OCI-LY3 (cell line): Measurements from ENCODE around the gene GLT1D1.

Experiments used
- H2AFZ ChIP-seq: fragments of 200-600, 300-600 bp; shearing (Covaris generic); 2 replicates; pipeline ENCODE4 v1.6.0; 2014; ENCODE audit warnings: antibody characterized with exemption, low read depth, low read length
- H3K27ac ChIP-seq: fragments of 200-600, 300-600 bp; sonication (generic); 2 replicates; pipeline ENCODE4 v1.5.1; 2014; ENCODE audit warnings: mild to moderate bottlenecking, low read length, moderate library complexity, mixed read lengths
- H3K27me3 ChIP-seq: fragments of 200-600, 300-600 bp; sonication (generic); 2 replicates; pipeline ENCODE4 v1.6.1; 2014; ENCODE audit warnings: low read depth, low read length, mixed read lengths
- H3K36me3 ChIP-seq: fragments of 200-600, 300-600 bp; sonication (generic); replicated peaks from 2 replicates; pipeline ENCODE3; 2014; ENCODE audit warnings: low read depth, low read length, mixed read lengths
- H3K4me1 ChIP-seq: fragments of 300-600, 200-600 bp; sonication (generic); 2 replicates; pipeline ENCODE4 v1.6.1; 2014; ENCODE audit warnings: low read length, mixed read lengths
- H3K4me2 ChIP-seq: fragments of 200-600, 300-600 bp; sonication (generic); 2 replicates; pipeline ENCODE4 v1.6.1; 2014; ENCODE audit warnings: low read length, mixed read lengths
- H3K4me3 ChIP-seq: fragments of 300-600, 200-600 bp; sonication (generic); 2 replicates; pipeline ENCODE4 v1.5.1; 2014; ENCODE audit warnings: antibody characterized with exemption, mild to moderate bottlenecking, low read length, moderate library complexity
- H3K79me2 ChIP-seq: fragments of 300-600, 200-600 bp; shearing (Covaris generic); 2 replicates; pipeline ENCODE4 v1.6.1; 2014; ENCODE audit warnings: mild to moderate bottlenecking, low read length, mixed read lengths
- H3K9ac ChIP-seq: fragments of 300-600, 200-600 bp; shearing (Covaris generic); 2 replicates; pipeline ENCODE4 v1.6.0; 2014; ENCODE audit warnings: mild to moderate bottlenecking, low read length, moderate library complexity
- H3K9me3 ChIP-seq: fragments of 200-600, 300-600 bp; shearing (Covaris generic); 2 replicates; pipeline ENCODE4 v1.6.1; 2014; ENCODE audit warnings: low read length, mixed read lengths; ENCODE audit not compliant: insufficient read depth
- H4K20me1 ChIP-seq: fragments of 200-600, 300-600 bp; sonication (generic); 2 replicates; pipeline ENCODE4 v1.6.1; 2016; ENCODE audit warnings: low read length, mixed read lengths; ENCODE audit not compliant: insufficient read depth
- CTCF ChIP-seq: fragments of 200-600, 300-600 bp; sonication (generic); IDR thresholded peaks from 2 replicates; pipeline ENCODE4 v1.5.1; 2014; ENCODE audit warnings: antibody characterized with exemption, low read length, low read depth
- EZH2phosphoT487 ChIP-seq: fragments of 200-600 bp; shearing (Covaris generic); IDR thresholded peaks from 2 replicates; pipeline ENCODE4 v1.6.1; 2018; ENCODE audit warnings: antibody characterized with exemption, mixed run types, low read depth

The GLT1D1 gene

GRCh38 chr12:128871516-128871892, 18.2 kb downstream of the GLT1D1 start:
- Histone ChIP-seq H3K4me1 (no peaks in the 10 kb centered on the region), H3K27me3 (no peaks in the 10 kb centered on the region), H3K9me3 (no peaks in the 10 kb centered on the region), H4K20me1 (no peaks in the 10 kb centered on the region), H3K36me3 (no peaks in the 10 kb centered on the region), H3K4me2 (no peak overlapping the region), H3K27ac (no peak overlapping the region), H3K9ac (no peak overlapping the region), H3K4me3 (no peak overlapping the region), H2AFZ (no peak overlapping the region), H3K79me2 (no peaks in the 10 kb centered on the region)
- no peak for TF ChIP-seq EZH2phosphoT487
- no peak for TF ChIP-seq CTCF

GRCh38 chr12:128872303-128872702, 19.0 kb downstream of the GLT1D1 start:
- H3K4me3 ChIP-seq, result no peak overlapping the region
- H3K36me3 ChIP-seq, result no peaks in the 10 kb centered on the region
- H3K9ac ChIP-seq, result no peak overlapping the region
- no peaks in the 10 kb centered on the region for H3K27me3 ChIP-seq
- TF ChIP-seq CTCF (no peak), EZH2phosphoT487 (no peak)
- H2AFZ ChIP-seq, result no peak overlapping the region
- H3K9me3 ChIP-seq, result no peaks in the 10 kb centered on the region
- H3K4me2 ChIP-seq, result no peak overlapping the region
- no peak overlapping the region for H3K27ac ChIP-seq
- no peaks in the 10 kb centered on the region for H4K20me1 ChIP-seq
- H3K4me1 ChIP-seq, result no peaks in the 10 kb centered on the region
- no peaks in the 10 kb centered on the region for H3K79me2 ChIP-seq

- no peak overlapping the region for H2AFZ ChIP-seq
- H3K27ac ChIP-seq, result no peak overlapping the region
- peaks cover 4% of the 10 kb centered on the region; the same call in 1 of the 2 replicates for H3K9me3 ChIP-seq
- H3K9ac ChIP-seq, result no peak overlapping the region
- H3K36me3 ChIP-seq, result no peaks in the 10 kb centered on the region
- H3K27me3 ChIP-seq, result no peaks in the 10 kb centered on the region
- no peaks in the 10 kb centered on the region for H3K79me2 ChIP-seq
- H3K4me3 ChIP-seq, result no peak overlapping the region
- no peak for TF ChIP-seq EZH2phosphoT487
- no peak for TF ChIP-seq CTCF
- no peaks in the 10 kb centered on the region for H3K4me1 ChIP-seq
- H4K20me1 ChIP-seq, result no peaks in the 10 kb centered on the region
- no peak overlapping the region for H3K4me2 ChIP-seq
Measured at GRCh38 chr12:128876559-128876958, 23.3 kb downstream of the GLT1D1 start.

- no peak overlapping the region for H3K4me2 ChIP-seq
- TF ChIP-seq CTCF (no peak), EZH2phosphoT487 (no peak)
- H3K36me3 ChIP-seq, result no peaks in the 10 kb centered on the region
Measured at GRCh38 chr12:128879898-128880764, 26.9 kb downstream of the GLT1D1 start.

More at GRCh38 chr12:128879898-128880764, 26.9 kb downstream of the GLT1D1 start:
- H3K4me3 ChIP-seq, result no peak overlapping the region
- no peak overlapping the region for H2AFZ ChIP-seq
- H4K20me1 ChIP-seq, result no peaks in the 10 kb centered on the region
- no peak overlapping the region for H3K27ac ChIP-seq
- H3K4me1 ChIP-seq, result no peaks in the 10 kb centered on the region
- peaks cover 4% of the 10 kb centered on the region; the same call in 1 of the 2 replicates for H3K9me3 ChIP-seq
- H3K27me3 ChIP-seq, result no peaks in the 10 kb centered on the region
- H3K9ac ChIP-seq, result no peak overlapping the region
- H3K79me2 ChIP-seq, result no peaks in the 10 kb centered on the region
